Panc1 (cell line): ENCODE data around the gene POTEF.
"Not testable (repeated sequence)": the region's sequence is repeated elsewhere in the genome, so short reads cannot be mapped to it uniquely, and the experiment has no call there.

ENCODE experiments used
- POLR2AphosphoS5 ChIP-seq: IDR thresholded peaks from 2 replicates; pipeline ENCODE4 v1.6.1; 2012; ENCODE audit warnings: mild to moderate bottlenecking, low read depth, low read length, moderate library complexity
- SIN3A ChIP-seq: IDR thresholded peaks from 2 replicates; pipeline ENCODE4 v1.6.1; 2012; ENCODE audit warnings: low read depth, mild to moderate bottlenecking, low read length, moderate library complexity, borderline replicate concordance; ENCODE audit not compliant: insufficient read depth
- TCF7L2 ChIP-seq: IDR thresholded peaks from 2 replicates; pipeline ENCODE4 v1.6.1; 2011; ENCODE audit warnings: mild to moderate bottlenecking, low read depth, low read length, inconsistent platforms
- TF ChIP-seq, protein P1 (sequence below): fragments of 450-650 bp; IDR thresholded peaks from 2 replicates; pipeline ENCODE4 v1.5.1; 2017; ENCODE audit warnings: mild to moderate bottlenecking
- TF ChIP-seq, protein P2 (sequence below), 2 experiments: IDR thresholded peaks; 2 replicates each; pipeline ENCODE4 v1.6.1; 2011 to 2012; ENCODE audit warnings: low read depth in 2 of 2, control low read depth in 1 of 2, low read length in 1 of 2, mild to moderate bottlenecking in 1 of 2, moderate library complexity in 1 of 2; ENCODE audit not compliant: insufficient read depth in 1 of 2

DNA sequence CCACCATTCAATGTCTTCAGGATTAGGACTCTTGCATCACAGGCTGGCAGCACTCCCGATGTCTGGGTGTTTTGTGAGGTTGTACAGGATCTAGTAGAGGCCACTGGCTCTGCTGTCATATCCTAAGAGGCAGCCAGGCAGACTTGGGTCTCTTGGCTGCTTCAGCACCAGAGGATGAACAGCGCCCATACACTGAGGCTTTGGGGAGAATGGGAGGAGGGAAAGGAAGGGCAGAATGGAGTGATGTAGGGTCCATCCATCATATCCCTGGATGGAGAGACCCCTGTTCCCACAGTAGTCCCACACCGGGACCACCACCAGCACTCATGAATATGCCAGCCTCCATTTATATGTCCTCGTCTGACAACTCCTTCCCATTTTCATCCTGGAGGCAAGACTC lies 80.6 kb downstream of the POTEF start:
- TF ChIP-seq, protein P1, sequence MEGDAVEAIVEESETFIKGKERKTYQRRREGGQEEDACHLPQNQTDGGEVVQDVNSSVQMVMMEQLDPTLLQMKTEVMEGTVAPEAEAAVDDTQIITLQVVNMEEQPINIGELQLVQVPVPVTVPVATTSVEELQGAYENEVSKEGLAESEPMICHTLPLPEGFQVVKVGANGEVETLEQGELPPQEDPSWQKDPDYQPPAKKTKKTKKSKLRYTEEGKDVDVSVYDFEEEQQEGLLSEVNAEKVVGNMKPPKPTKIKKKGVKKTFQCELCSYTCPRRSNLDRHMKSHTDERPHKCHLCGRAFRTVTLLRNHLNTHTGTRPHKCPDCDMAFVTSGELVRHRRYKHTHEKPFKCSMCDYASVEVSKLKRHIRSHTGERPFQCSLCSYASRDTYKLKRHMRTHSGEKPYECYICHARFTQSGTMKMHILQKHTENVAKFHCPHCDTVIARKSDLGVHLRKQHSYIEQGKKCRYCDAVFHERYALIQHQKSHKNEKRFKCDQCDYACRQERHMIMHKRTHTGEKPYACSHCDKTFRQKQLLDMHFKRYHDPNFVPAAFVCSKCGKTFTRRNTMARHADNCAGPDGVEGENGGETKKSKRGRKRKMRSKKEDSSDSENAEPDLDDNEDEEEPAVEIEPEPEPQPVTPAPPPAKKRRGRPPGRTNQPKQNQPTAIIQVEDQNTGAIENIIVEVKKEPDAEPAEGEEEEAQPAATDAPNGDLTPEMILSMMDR = not testable (repeated sequence)
- TF ChIP-seq POLR2AphosphoS5, SIN3A, TCF7L2: not testable (repeated sequence)
- TF ChIP-seq, protein P2, sequence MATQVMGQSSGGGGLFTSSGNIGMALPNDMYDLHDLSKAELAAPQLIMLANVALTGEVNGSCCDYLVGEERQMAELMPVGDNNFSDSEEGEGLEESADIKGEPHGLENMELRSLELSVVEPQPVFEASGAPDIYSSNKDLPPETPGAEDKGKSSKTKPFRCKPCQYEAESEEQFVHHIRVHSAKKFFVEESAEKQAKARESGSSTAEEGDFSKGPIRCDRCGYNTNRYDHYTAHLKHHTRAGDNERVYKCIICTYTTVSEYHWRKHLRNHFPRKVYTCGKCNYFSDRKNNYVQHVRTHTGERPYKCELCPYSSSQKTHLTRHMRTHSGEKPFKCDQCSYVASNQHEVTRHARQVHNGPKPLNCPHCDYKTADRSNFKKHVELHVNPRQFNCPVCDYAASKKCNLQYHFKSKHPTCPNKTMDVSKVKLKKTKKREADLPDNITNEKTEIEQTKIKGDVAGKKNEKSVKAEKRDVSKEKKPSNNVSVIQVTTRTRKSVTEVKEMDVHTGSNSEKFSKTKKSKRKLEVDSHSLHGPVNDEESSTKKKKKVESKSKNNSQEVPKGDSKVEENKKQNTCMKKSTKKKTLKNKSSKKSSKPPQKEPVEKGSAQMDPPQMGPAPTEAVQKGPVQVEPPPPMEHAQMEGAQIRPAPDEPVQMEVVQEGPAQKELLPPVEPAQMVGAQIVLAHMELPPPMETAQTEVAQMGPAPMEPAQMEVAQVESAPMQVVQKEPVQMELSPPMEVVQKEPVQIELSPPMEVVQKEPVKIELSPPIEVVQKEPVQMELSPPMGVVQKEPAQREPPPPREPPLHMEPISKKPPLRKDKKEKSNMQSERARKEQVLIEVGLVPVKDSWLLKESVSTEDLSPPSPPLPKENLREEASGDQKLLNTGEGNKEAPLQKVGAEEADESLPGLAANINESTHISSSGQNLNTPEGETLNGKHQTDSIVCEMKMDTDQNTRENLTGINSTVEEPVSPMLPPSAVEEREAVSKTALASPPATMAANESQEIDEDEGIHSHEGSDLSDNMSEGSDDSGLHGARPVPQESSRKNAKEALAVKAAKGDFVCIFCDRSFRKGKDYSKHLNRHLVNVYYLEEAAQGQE (IDR thresholded peaks at IDR 0.05; ENCODE audit: insufficient read depth in 1 of 2, low read depth in 2 of 2, low read length in 1 of 2) = peak; percentile 41 to 61; a peak in 2 of 4 replicates
